Activated CD4-positive, CD25-positive, alpha-beta regulatory T cell treated with anti-CD3 and anti-CD28 coated beads, Interleukin-2, amount 50 U/mL, for 24 hours (primary cell): Measurements from ENCODE around the gene GPR180.

Experiments used
- ATAC-seq, 2 donors: fragments of 150-1000 bp; cut with Tn5 transposase; one replicate each; pipeline ENCODE4 v1.10.0; 2021; ENCODE audit warnings: mild to moderate bottlenecking in 1 of 2, moderate library complexity in 1 of 2

The GPR180 gene

GRCh38 chr13:94656766-94657165 lies 55.1 kb downstream of the GPR180 start:
- ATAC-seq: peak; percentile 59 to 64

GRCh38 chr13:94657167-94657566 lies 55.5 kb downstream of the GPR180 start:
- peak; percentile 54 to 62 for ATAC-seq

- ATAC-seq: no peak
Observed at GRCh38 chr13:94658926-94659597, 57.4 kb downstream of the GPR180 start.

GRCh38 chr13:94659598-94659946 lies 57.9 kb downstream of the GPR180 start:
- ATAC-seq: no peak

GRCh38 chr13:94660695-94661326 lies 59.2 kb downstream of the GPR180 start:
- no peak for ATAC-seq

GRCh38 chr13:94661406-94661805 lies 59.7 kb downstream of the GPR180 start:
- no peak for ATAC-seq

- no peak for ATAC-seq
Observed at GRCh38 chr13:94662274-94662945, 60.8 kb downstream of the GPR180 start.

- ATAC-seq: no peak
Observed at GRCh38 chr13:94664889-94665288, 63.2 kb downstream of the GPR180 start.

- ATAC-seq: no peak
Observed at GRCh38 chr13:94666065-94666464, 64.4 kb downstream of the GPR180 start.

- ATAC-seq: peak; percentile 56 to 62
Observed at GRCh38 chr13:94667190-94667589, 65.5 kb downstream of the GPR180 start.

- ATAC-seq: no peak
Observed at GRCh38 chr13:94672400-94672799, 70.7 kb downstream of the GPR180 start.

- no peak for ATAC-seq
Observed at GRCh38 chr13:94673851-94674250, 72.2 kb downstream of the GPR180 start.

GRCh38 chr13:94674609-94675348 lies 73.1 kb downstream of the GPR180 start:
- ATAC-seq: peak in 1 of 2 donors; percentile 24

- ATAC-seq: no peak
Observed at GRCh38 chr13:94677799-94678198, 76.1 kb downstream of the GPR180 start.

- no peak for ATAC-seq
Observed at GRCh38 chr13:94678845-94679244, 77.2 kb downstream of the GPR180 start.

- ATAC-seq: no peak
Observed at GRCh38 chr13:94679614-94680013, 78.0 kb downstream of the GPR180 start.

- no peak for ATAC-seq
Observed at GRCh38 chr13:94682229-94682628, 80.6 kb downstream of the GPR180 start.

- ATAC-seq: no peak
Observed at GRCh38 chr13:94683409-94683808, 81.8 kb downstream of the GPR180 start.
